B cell (primary cell): ENCODE data around the gene SCP2. TPM values are rescaled to one million over a fixed set of nuclear protein-coding genes. Genes with fewer than 3 reads are reported as not detected.

ENCODE experiments used
- ATAC-seq: fragments of 200-7000 bp; cut with Tn5 transposase; one replicate; pipeline ENCODE4 v1.10.0; 2021; ENCODE audit warnings: low read depth, mild to moderate bottlenecking, moderate number of reproducible peaks, moderate library complexity
- CTCF ChIA-PET: fragments of 350-600 bp; sonication (Branson Sonifier 250); formaldehyde crosslinking; loops from one replicate; lab custom pipeline; 2021; ENCODE audit warnings: antibody characterized with exemption, inconsistent platforms; lab: Charles Lee
- POLR2A ChIA-PET: fragments of 350-600 bp; sonication (Branson Sonifier 250); formaldehyde crosslinking; loops from one replicate; lab custom pipeline; 2021; ENCODE audit warnings: antibody characterized with exemption; lab: Charles Lee
- DNase-seq: peaks from one replicate; pipeline ENCODE4 v3.0.0; 2013
- H2AFZ ChIP-seq: 2 replicates; pipeline ENCODE4 v1.6.1; 2012; ENCODE audit warnings: mild to moderate bottlenecking, low read depth, low read length; ENCODE audit not compliant: insufficient read depth, poor library complexity, severe bottlenecking
- H3K27ac ChIP-seq, 2 donors: 1 replicate in 1 of 2; 2 replicates in 1 of 2; pipeline ENCODE4 v1.5.1; 2012 to 2013; ENCODE audit warnings: low read length in 2 of 2, mild to moderate bottlenecking in 2 of 2, moderate library complexity in 1 of 2
- H3K27me3 ChIP-seq, 4 experiments: fragments of 200-600 bp in 1 of 4; sonication (generic) in 1 of 4; replicated peaks in 1 of 4; 1 replicate in 2 of 4; 2 replicates in 2 of 4; pipeline versions ENCODE4 v1.6.1 to v1.7.0; 2013 to 2016; ENCODE audit warnings: low read length in 3 of 4, mild to moderate bottlenecking in 2 of 4, mixed read lengths in 1 of 4, moderate library complexity in 1 of 4; ENCODE audit not compliant: insufficient read depth in 4 of 4, control insufficient read depth in 3 of 4; ENCODE audit errors: control extremely low read depth in 1 of 4
- H3K36me3 ChIP-seq, 2 experiments: replicated peaks in 1 of 2; 1 replicate in 1 of 2; 2 replicates in 1 of 2; pipeline versions ENCODE4 v1.6.1 to v1.7.1; 2013; ENCODE audit warnings: low read length in 1 of 2; ENCODE audit not compliant: insufficient read depth in 2 of 2, control insufficient read depth in 1 of 2; ENCODE audit errors: control extremely low read depth in 1 of 2, extremely low read depth in 1 of 2
- H3K4me1 ChIP-seq, 2 donors: fragments of 200-600 bp in 1 of 2; sonication (generic) in 1 of 2; 1 replicate in 1 of 2; 2 replicates in 1 of 2; pipeline versions ENCODE4 v1.5.1 to v1.6.1; 2013 to 2017; ENCODE audit warnings: low read length in 2 of 2; ENCODE audit not compliant: control insufficient read depth in 2 of 2, insufficient read depth in 2 of 2
- H3K4me2 ChIP-seq: replicated peaks from 2 replicates; pipeline ENCODE3; 2012; ENCODE audit warnings: mild to moderate bottlenecking, low read depth, low read length; ENCODE audit not compliant: poor library complexity, severe bottlenecking
- H3K4me3 ChIP-seq, 5 experiments: fragments of 200-600 bp in 1 of 5; sonication (generic) in 1 of 5; 1 replicate in 3 of 5; 2 replicates in 2 of 5; pipeline versions ENCODE4 v1.5.1 to v1.7.0; 2011 to 2016; ENCODE audit warnings: low read length in 4 of 5, mild to moderate bottlenecking in 4 of 5, low read depth in 2 of 5, control low read depth in 1 of 5, moderate library complexity in 1 of 5; ENCODE audit not compliant: insufficient read depth in 1 of 5; ENCODE audit errors: control extremely low read depth in 1 of 5, extremely low read depth in 1 of 5
- H3K79me2 ChIP-seq: fragments of 200-600 bp; sonication (generic); one replicate; pipeline ENCODE4 v1.6.0; 2016; ENCODE audit warnings: low read length; ENCODE audit not compliant: control insufficient read depth, insufficient read depth
- H3K9ac ChIP-seq: fragments of 200-600 bp; sonication (generic); 2 replicates; pipeline ENCODE4 v1.6.1; 2017; ENCODE audit warnings: mild to moderate bottlenecking, low read length, moderate library complexity
- H3K9me3 ChIP-seq, 3 donors: one replicate each; pipeline versions ENCODE4 v1.6.1 to v1.7.1; 2013; ENCODE audit warnings: low read length in 2 of 3; ENCODE audit not compliant: control insufficient read depth in 2 of 3, insufficient read depth in 1 of 3; ENCODE audit errors: control extremely low read depth in 1 of 3
- H4K20me1 ChIP-seq: 2 replicates; pipeline ENCODE4 v1.6.0; 2012; ENCODE audit warnings: mild to moderate bottlenecking, low read length; ENCODE audit not compliant: insufficient read depth, control insufficient read depth, poor library complexity, severe bottlenecking
- H3K27ac Mint-ChIP-seq: one replicate; pipeline ENCODE4 v1.8.0; 2021; ENCODE audit warnings: mixed read lengths
- H3K27me3 Mint-ChIP-seq: one replicate; pipeline ENCODE4 v1.8.0; 2021; ENCODE audit warnings: mixed read lengths
- H3K4me1 Mint-ChIP-seq: one replicate; pipeline ENCODE4 v1.8.0; 2021; ENCODE audit warnings: mixed read lengths
- H3K4me3 Mint-ChIP-seq: one replicate; pipeline ENCODE4 v1.8.0; 2021; ENCODE audit warnings: mixed read lengths
- H3K9me3 Mint-ChIP-seq: one replicate; pipeline ENCODE4 v1.8.0; 2022; ENCODE audit warnings: mixed read lengths; ENCODE audit not compliant: insufficient read depth
- EZH2 ChIP-seq: IDR thresholded peaks from 2 replicates; pipeline ENCODE4 v1.6.1; 2012; ENCODE audit warnings: borderline replicate concordance, low read depth, mild to moderate bottlenecking, moderate library complexity, low read length; ENCODE audit not compliant: insufficient read depth, poor library complexity, severe bottlenecking
- WGBS: methylation state at CpG from one replicate; pipeline ENCODE4 v1.1.5; 2013; ENCODE audit warnings: missing lambda C conversion rate; ENCODE audit not compliant: insufficient coverage; 5-methylcytosine and 5-hydroxymethylcytosine counted together
- intact Hi-C: fragments of 100-400 bp; cut with micrococcal nuclease; formaldehyde crosslinking; loops from one replicate; pipeline ENCODE4 v1.10.0; 2022
- polyA plus RNA-seq: library from polyadenylated mRNA; depleted of rRNA; stranded (reverse); fragments of >200 nt; gene quantifications from 2 replicates; pipeline ENCODE4 v1.2.3, GENCODE V29; 2012
- total RNA-seq, 2 donors: library from RNA; stranded (reverse); fragments of 120-200 nt in 1 of 2; gene quantifications; 1 replicate in 1 of 2; 2 replicates in 1 of 2; pipeline versions ENCODE4 v1.2.3 to v1.2.4, GENCODE V29; 2013 to 2022
- TF ChIP-seq, protein P1 (sequence below): fragments of 200-600 bp; IDR thresholded peaks from one replicate; pipeline ENCODE4 v1.8.0; 2022; ENCODE audit warnings: antibody characterized with exemption, mild to moderate bottlenecking

Gene SCP2
- total and polyA plus RNA-seq, 2 donors (not counting 1 experiment from before 2014, with no cell fraction given) = 19.4 to 46.6 TPM

DNA sequence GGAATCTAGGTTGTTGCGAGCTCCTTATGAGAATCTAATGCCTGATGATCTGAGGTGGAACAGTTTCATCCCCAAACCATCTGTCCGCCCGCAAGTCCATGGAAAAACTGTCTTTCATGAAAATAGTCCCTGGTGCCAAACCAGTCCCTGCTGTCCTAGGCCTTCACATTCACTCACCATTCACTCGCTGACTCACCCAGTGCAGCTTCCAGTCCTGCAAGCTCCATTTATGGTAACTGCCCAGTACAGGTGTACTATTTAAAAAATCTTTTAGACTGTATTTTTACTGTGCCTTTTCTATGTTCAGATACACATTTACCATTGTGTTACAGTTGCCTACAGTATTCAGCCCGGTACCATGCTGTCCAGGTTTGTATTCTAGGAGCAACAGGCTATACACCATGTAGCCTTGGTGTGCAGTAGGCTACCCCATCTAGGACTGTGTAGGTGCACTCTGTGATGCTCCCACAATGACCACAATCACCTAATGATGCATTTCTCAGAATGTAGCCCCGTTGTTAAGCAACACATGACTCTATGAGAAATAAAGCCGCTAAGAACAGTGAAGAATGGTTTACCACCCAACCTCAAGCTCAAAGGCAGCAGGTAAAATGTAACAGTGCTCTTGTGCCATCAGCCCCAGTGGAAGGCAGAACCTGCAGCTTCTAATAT lies 7.9 kb upstream of the SCP2 start:
- Histone ChIP-seq H3K9ac (no peak overlapping the region), H3K9me3 (peaks cover 0 to 6% (median 0%) of the 10 kb centered on the region in 3 donors), H3K79me2 (no peaks in the 10 kb centered on the region), H3K4me3 (no peak overlapping the region), H4K20me1 (no peaks in the 10 kb centered on the region), H3K27ac (no peak overlapping the region), H3K36me3 (no peaks in the 10 kb centered on the region), H3K4me2 (no peak overlapping the region), H2AFZ (no peak overlapping the region), H3K4me1 (peaks cover 13 to 17% of the 10 kb centered on the region in 2 donors), H3K27me3 (peaks cover 0 to 17% (median 0%) of the 10 kb centered on the region in 4 experiments)
- Mint-ChIP-seq H3K27me3 (peaks cover 3% of the 10 kb centered on the region), H3K4me3 (no peak overlapping the region), H3K4me1 (peaks cover 18% of the 10 kb centered on the region), H3K27ac (no peak overlapping the region), H3K9me3 (no peaks in the 10 kb centered on the region)
- 86% methylated on average over 5 of the region's 7 CpGs for WGBS
- ATAC-seq (no peak), DNase-seq (no peak)
- intact Hi-C loops = no loop called here
- POLR2A ChIA-PET = no interaction called here
- CTCF ChIA-PET = interaction anchor here (0.6 kb wide), 1 partner anchor 72 kb away, joined by 4 read pairs; no protein-coding TSS in a partner anchor
- TF ChIP-seq EZH2 = no peak
- TF ChIP-seq, protein P1, sequence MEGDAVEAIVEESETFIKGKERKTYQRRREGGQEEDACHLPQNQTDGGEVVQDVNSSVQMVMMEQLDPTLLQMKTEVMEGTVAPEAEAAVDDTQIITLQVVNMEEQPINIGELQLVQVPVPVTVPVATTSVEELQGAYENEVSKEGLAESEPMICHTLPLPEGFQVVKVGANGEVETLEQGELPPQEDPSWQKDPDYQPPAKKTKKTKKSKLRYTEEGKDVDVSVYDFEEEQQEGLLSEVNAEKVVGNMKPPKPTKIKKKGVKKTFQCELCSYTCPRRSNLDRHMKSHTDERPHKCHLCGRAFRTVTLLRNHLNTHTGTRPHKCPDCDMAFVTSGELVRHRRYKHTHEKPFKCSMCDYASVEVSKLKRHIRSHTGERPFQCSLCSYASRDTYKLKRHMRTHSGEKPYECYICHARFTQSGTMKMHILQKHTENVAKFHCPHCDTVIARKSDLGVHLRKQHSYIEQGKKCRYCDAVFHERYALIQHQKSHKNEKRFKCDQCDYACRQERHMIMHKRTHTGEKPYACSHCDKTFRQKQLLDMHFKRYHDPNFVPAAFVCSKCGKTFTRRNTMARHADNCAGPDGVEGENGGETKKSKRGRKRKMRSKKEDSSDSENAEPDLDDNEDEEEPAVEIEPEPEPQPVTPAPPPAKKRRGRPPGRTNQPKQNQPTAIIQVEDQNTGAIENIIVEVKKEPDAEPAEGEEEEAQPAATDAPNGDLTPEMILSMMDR = no peak

DNA sequence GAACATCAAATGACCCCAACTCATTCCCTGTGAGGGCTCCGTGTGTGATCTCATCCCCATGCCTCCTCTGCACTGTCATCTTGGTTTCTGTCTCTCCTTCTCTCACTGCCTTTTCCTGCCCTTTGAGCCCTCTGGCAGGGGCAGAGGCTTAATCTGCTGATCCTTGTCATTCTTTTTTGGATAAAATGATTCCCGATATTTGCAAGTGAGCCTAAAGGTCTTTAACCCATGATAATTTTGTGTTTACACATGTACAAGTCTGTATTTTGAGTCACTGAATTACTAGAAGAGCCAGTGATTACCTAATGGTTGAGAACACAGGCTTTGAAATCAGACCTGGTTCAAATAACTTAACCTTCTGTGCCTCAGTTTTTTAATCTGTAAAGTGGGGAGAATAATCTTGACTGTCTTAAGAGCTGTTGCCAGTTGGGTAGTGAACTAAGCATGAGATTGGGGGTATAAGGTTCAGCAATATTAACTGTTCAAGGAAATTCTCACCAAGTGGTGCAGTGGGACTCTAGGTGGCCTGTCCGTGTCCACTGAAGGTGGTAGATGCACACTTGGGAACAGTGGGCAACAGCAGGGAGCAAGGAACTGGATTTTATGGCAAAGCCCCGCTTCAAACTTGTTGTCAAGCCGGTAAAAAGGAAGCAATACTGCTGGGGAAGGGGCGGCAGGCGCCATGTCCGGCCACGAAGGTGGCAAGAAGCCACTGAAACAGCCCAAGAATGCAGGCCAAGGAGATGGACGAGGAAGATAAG lies 7.2 kb upstream of the SCP2 start:
- Histone ChIP-seq H3K36me3 (no peaks in the 10 kb centered on the region), H3K4me1 (peaks cover 13 to 17% of the 10 kb centered on the region in 2 donors), H4K20me1 (no peaks in the 10 kb centered on the region), H3K4me3 (no peak overlapping the region), H2AFZ (no peak overlapping the region), H3K9me3 (peaks cover 0 to 6% (median 0%) of the 10 kb centered on the region in 3 donors), H3K9ac (no peak overlapping the region), H3K27me3 (peaks cover 0 to 19% (median 1%) of the 10 kb centered on the region in 4 experiments), H3K27ac (no peak overlapping the region), H3K79me2 (no peaks in the 10 kb centered on the region), H3K4me2 (no peak overlapping the region)
- Mint-ChIP-seq H3K4me3 (peak overlapping the region; percentile 20), H3K4me1 (peaks cover 18% of the 10 kb centered on the region), H3K9me3 (no peaks in the 10 kb centered on the region), H3K27me3 (peaks cover 6% of the 10 kb centered on the region), H3K27ac (no peak overlapping the region)
- POLR2A ChIA-PET = no interaction called here
- intact Hi-C loops = loop anchor here (10.0 kb wide), 4 partner anchors 95 to 865 kb away; partner anchors contain the start of genes BTF3L4, ORC1, PRPF38A and TXNDC12
- CTCF ChIA-PET = no interaction called here
- ATAC-seq (no peak), DNase-seq (no peak)
- TF ChIP-seq, protein P1 = no peak
- no peak for TF ChIP-seq EZH2
- WGBS = 87% methylated on average over 9 of the region's 10 CpGs
